Gastrocnemius medialis (tissue), 4 donors: ENCODE data around the gene DNAJC21. TPM values are rescaled to one million over a fixed set of nuclear protein-coding genes. Genes with fewer than 3 reads are reported as not detected.

ENCODE experiments used
- ATAC-seq, 2 donors: fragments of 150-250 bp; one replicate each; pipeline ENCODE4 v1.9.1; 2016
- DNase-seq, 2 donors: peaks; one replicate each; pipeline ENCODE4 v3.0.0-alpha.2; 2019
- H3K27ac ChIP-seq, 4 donors: fragments of 200-600 bp; sonication (generic); 1 replicate in 1 of 4; 2 replicates in 3 of 4; pipeline ENCODE4 v1.5.1; 2016 to 2018; ENCODE audit warnings: mild to moderate bottlenecking in 2 of 4, moderate library complexity in 1 of 4
- H3K27me3 ChIP-seq, 3 donors: fragments of 200-600 bp; sonication (generic) in 2 of 3; 1 replicate in 1 of 3; 2 replicates in 2 of 3; pipeline versions ENCODE4 v1.5.1 to v1.6.0; 2016 to 2019; ENCODE audit warnings: mild to moderate bottlenecking in 1 of 3, moderate library complexity in 1 of 3
- H3K36me3 ChIP-seq, 2 donors: fragments of 200-600 bp; sonication (generic) in 1 of 2; one replicate each; pipeline ENCODE4 v1.5.1; 2017 to 2018
- H3K4me1 ChIP-seq, 2 donors: fragments of 200-600 bp; sonication (generic) in 1 of 2; one replicate each; pipeline ENCODE4 v1.5.1; 2016 to 2017; ENCODE audit warnings: mild to moderate bottlenecking in 2 of 2
- H3K4me3 ChIP-seq, 4 donors: fragments of 200-600 bp; sonication (generic) in 3 of 4; 1 replicate in 1 of 4; 2 replicates in 3 of 4; pipeline ENCODE4 v1.5.1; 2016 to 2019; ENCODE audit warnings: mild to moderate bottlenecking in 2 of 4
- H3K9me3 ChIP-seq, 3 donors: fragments of 200-600 bp; sonication (generic) in 2 of 3; 1 replicate in 1 of 3; 2 replicates in 2 of 3; pipeline ENCODE4 v1.5.1; 2016 to 2019
- CTCF ChIP-seq, 5 experiments: fragments of 450-650 bp in 3 of 5; fragments of 200-600 bp in 2 of 5; sonication (generic) in 2 of 5; IDR thresholded peaks in 4 of 5; conservative IDR thresholded peaks in 1 of 5; 1 replicate in 4 of 5; 2 replicates in 1 of 5; pipeline ENCODE4 v1.5.1; 2016 to 2019; ENCODE audit warnings: antibody characterized with exemption in 5 of 5, mild to moderate bottlenecking in 3 of 5, moderate library complexity in 3 of 5
- POLR2A ChIP-seq, 2 donors: fragments of 450-650 bp; IDR thresholded peaks; one replicate each; pipeline ENCODE4 v1.6.1; 2017; ENCODE audit warnings: antibody characterized with exemption in 2 of 2, mild to moderate bottlenecking in 2 of 2, moderate library complexity in 2 of 2
- in situ Hi-C, 4 donors: fragments of 200-750 bp; cut with MboI; loops; one replicate each; pipeline versions ENCODE4 v1.15.0 to v1.8.0; 2017; ENCODE audit warnings: low sequenced_read_pairs in 4 of 4
- intact Hi-C: fragments of 100-400 bp; cut with DNase I; formaldehyde crosslinking; loops from one replicate; pipeline ENCODE4 v1.15.1; 2023; ENCODE audit warnings: low total_unique reads
- total RNA-seq, 4 donors: library from RNA; depleted of rRNA; stranded (reverse); fragments of >200 nt; gene quantifications; one replicate each; pipeline versions ENCODE4 v1.1.0 to v1.2.3, GENCODE V29; 2016

DNAJC21 gene
- total RNA-seq, 4 donors from 2014 or later: 40.9 to 81.7 (median 74.7) TPM

GRCh38 chr5:34944460-34945047 is 15.2 kb downstream of the DNAJC21 start:
- Histone ChIP-seq H3K27me3 (no peaks in the 10 kb centered on the region), H3K36me3 (peaks cover 0 to 79% of the 10 kb centered on the region in 2 donors), H3K9me3 (no peaks in the 10 kb centered on the region), H3K4me3 (no peak overlapping the region), H3K27ac (no peak overlapping the region), H3K4me1 (no peaks in the 10 kb centered on the region)
- intact Hi-C loops: no loop called here
- TF ChIP-seq CTCF (IDR thresholded peaks at IDR 0.05 in 4 of 5, conservative IDR thresholded peaks at IDR 0.05 in 1 of 5) (no peak), POLR2A (IDR thresholded peaks at IDR 0.05) (no peak)
- ATAC-seq (no peak), DNase-seq (no peak)
- in situ Hi-C loops: loop anchor here in 1 of 4 donors (25.0 kb wide), 1 partner anchor 1507 kb away; the partner anchor contains the start of gene TARS1

GRCh38 chr5:34957321-34957720 is 28.0 kb downstream of the DNAJC21 start:
- intact Hi-C loops (no loop called here), in situ Hi-C loops (no loop called here)
- H3K36me3 ChIP-seq: peaks cover 0 to 30% of the 10 kb centered on the region in 2 donors
- H3K9me3 ChIP-seq: no peaks in the 10 kb centered on the region
- H3K4me3 ChIP-seq: no peak overlapping the region
- no peak for DNase-seq
- TF ChIP-seq CTCF (IDR thresholded peaks at IDR 0.05 in 4 of 5, conservative IDR thresholded peaks at IDR 0.05 in 1 of 5): no peak
- TF ChIP-seq POLR2A (IDR thresholded peaks at IDR 0.05): no peak
- no peak for ATAC-seq
- no peaks in the 10 kb centered on the region for H3K27me3 ChIP-seq
- no peak overlapping the region for H3K27ac ChIP-seq
- H3K4me1 ChIP-seq: no peaks in the 10 kb centered on the region

- Histone ChIP-seq H3K9me3 (no peaks in the 10 kb centered on the region), H3K27me3 (no peaks in the 10 kb centered on the region), H3K36me3 (peaks cover 0 to 25% of the 10 kb centered on the region in 2 donors), H3K4me1 (no peaks in the 10 kb centered on the region), H3K4me3 (no peak overlapping the region), H3K27ac (no peak overlapping the region)
- in situ Hi-C loops (no loop called here), intact Hi-C loops (no loop called here)
- TF ChIP-seq POLR2A (IDR thresholded peaks at IDR 0.05) (no peak), CTCF (IDR thresholded peaks at IDR 0.05 in 4 of 5, conservative IDR thresholded peaks at IDR 0.05 in 1 of 5) (peak in 1 of 5 experiments; percentile 28)
- ATAC-seq (no peak), DNase-seq (no peak)
These were observed 28.7 kb downstream of the DNAJC21 start for GRCh38 chr5:34957857-34958690.

GRCh38 chr5:34959323-34959722 is 30.0 kb downstream of the DNAJC21 start:
- in situ Hi-C loops: no loop called here
- TF ChIP-seq CTCF (IDR thresholded peaks at IDR 0.05 in 4 of 5, conservative IDR thresholded peaks at IDR 0.05 in 1 of 5): no peak
- TF ChIP-seq POLR2A (IDR thresholded peaks at IDR 0.05): no peak
- H3K9me3 ChIP-seq: no peaks in the 10 kb centered on the region
- H3K36me3 ChIP-seq: peaks cover 0 to 13% of the 10 kb centered on the region in 2 donors
- H3K27me3 ChIP-seq: no peaks in the 10 kb centered on the region
- H3K4me3 ChIP-seq: no peak overlapping the region
- ATAC-seq: no peak
- DNase-seq: no peak
- H3K27ac ChIP-seq: no peak overlapping the region
- intact Hi-C loops: no loop called here
- no peaks in the 10 kb centered on the region for H3K4me1 ChIP-seq
